Measurements from ENCODE around the gene PLEKHG4B. TPM values are rescaled to one million over a fixed set of nuclear protein-coding genes. Genes with fewer than 3 reads are reported as not detected.
A peak's percentile ranks its signal among the peaks of the same experiment; 100 is the strongest.

Gene PLEKHG4B
- polyA plus RNA-seq, 1 donor (not counting 4 experiments of a cell fraction or from before 2014, with no cell fraction given): not detected

- Histone ChIP-seq H3K9me1 (ENCODE audit: control insufficient read depth, extremely low read depth, insufficient read depth, low read length) (no peaks in the 10 kb centered on the region), H2AFZ (ENCODE audit: control insufficient read depth, low read length) (no peak within 1 kb of the TSS), H3K27me3 (ENCODE audit: control insufficient read depth, extremely low read depth, insufficient read depth, low read length) (peaks cover 46% of the 10 kb centered on the region), H3K9ac (ENCODE audit: control insufficient read depth, extremely low read depth, insufficient read depth, low read length) (no peak within 1 kb of the TSS), H4K20me1 (ENCODE audit: control insufficient read depth, extremely low read depth, insufficient read depth, low read length) (peaks cover 4% of the 10 kb centered on the region), H3K4me3 (ENCODE audit: control insufficient read depth in 2 of 3, extremely low read depth in 1 of 3, insufficient read depth in 2 of 3, low read depth in 1 of 3, low read length in 3 of 3) (no peak within 1 kb of the TSS), H3K36me3 (ENCODE audit: control insufficient read depth in 2 of 2, extremely low read depth in 1 of 2, insufficient read depth in 2 of 2, low read length in 2 of 2) (no peaks in the 10 kb centered on the region), H3K9me3 (ENCODE audit: control insufficient read depth, low read depth, low read length) (no peaks in the 10 kb centered on the region), H3K4me2 (ENCODE audit: control insufficient read depth, extremely low read depth, insufficient read depth, low read depth, low read length) (peak within 1 kb of the TSS; percentile 37), H3K4me1 (ENCODE audit: control insufficient read depth, extremely low read depth, insufficient read depth, low read length) (peaks cover 2% of the 10 kb centered on the region), H3K79me2 (ENCODE audit: control insufficient read depth, insufficient read depth, low read length) (no peaks in the 10 kb centered on the region), H3K27ac (ENCODE audit: control insufficient read depth, insufficient read depth, low read length) (no peak within 1 kb of the TSS)
- FAIRE-seq (no peak), DNase-seq (ENCODE audit: low read depth, low spot score) (no peak)
- dilution Hi-C loops (cut with MboI; ENCODE audit: extremely low pct_ligation_motif_present, low sequenced_read_pairs): no loop called here
- no peak for TF ChIP-seq CTCF (optimal IDR thresholded peaks at IDR 0.05 in 1 of 3, IDR thresholded peaks at IDR 0.05 in 1 of 3, conservative IDR thresholded peaks at IDR 0.05 in 1 of 3; ENCODE audit: extremely low read depth in 1 of 3, insufficient read depth in 2 of 3, low read length in 3 of 3)
- TF ChIP-seq EZH2 (IDR thresholded peaks at IDR 0.05; ENCODE audit: low read length): peak; percentile 78
Measured at GRCh38 chr5:191036-191948, 99.3 kb downstream of the PLEKHG4B start, which contains the start of gene LRRC14B. TSS of gene LRRC14B (plus strand) at chr5:191495. CDS start at chr5:191539, 44 bp downstream.

DNA sequence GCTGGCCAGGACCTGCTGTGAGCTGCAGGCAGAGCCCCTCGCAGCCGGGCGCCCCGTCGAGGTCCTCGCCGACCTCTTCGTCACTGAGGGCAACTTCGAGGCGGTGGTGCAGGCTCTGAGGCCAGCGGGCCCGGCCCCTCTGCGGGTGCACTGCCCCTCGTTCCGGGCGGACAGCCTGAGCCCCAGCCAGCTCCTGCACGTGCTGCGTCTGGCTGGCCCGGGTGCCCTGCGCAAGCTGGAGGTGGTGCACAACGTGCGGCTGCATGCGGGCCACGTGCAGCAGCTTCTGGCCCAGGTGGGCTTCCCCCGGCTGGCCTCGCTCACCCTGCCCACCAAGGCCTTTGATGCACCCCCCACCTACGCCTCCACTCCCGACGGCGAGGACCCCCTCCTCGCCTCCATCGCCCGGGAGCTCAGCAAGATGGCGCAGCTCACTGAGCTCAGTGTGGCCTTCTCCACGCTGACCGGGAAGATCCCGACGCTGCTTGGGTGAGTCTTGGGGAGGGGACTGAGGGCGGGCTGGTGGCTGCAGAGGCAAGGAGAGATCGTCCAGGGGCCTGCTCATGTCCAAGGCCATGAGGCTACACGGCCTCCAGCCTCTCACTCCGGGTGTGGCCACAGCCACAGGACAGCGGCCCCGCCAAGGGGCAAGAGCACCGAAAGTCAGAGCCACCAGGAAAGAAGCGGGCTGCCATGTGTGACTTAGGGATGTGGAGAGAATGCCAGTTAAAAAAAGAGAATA lies 100.2 kb downstream of the PLEKHG4B start:
- Histone ChIP-seq H3K4me1 (ENCODE audit: control insufficient read depth, extremely low read depth, insufficient read depth, low read length) (peaks cover 2% of the 10 kb centered on the region), H3K27ac (ENCODE audit: control insufficient read depth, insufficient read depth, low read length) (no peak overlapping the region), H3K9me3 (ENCODE audit: control insufficient read depth, low read depth, low read length) (no peaks in the 10 kb centered on the region), H3K9ac (ENCODE audit: control insufficient read depth, extremely low read depth, insufficient read depth, low read length) (no peak overlapping the region), H3K27me3 (ENCODE audit: control insufficient read depth, extremely low read depth, insufficient read depth, low read length) (peaks cover 46% of the 10 kb centered on the region), H3K36me3 (ENCODE audit: control insufficient read depth in 2 of 2, extremely low read depth in 1 of 2, insufficient read depth in 2 of 2, low read length in 2 of 2) (no peaks in the 10 kb centered on the region), H3K4me3 (ENCODE audit: control insufficient read depth in 2 of 3, extremely low read depth in 1 of 3, insufficient read depth in 2 of 3, low read depth in 1 of 3, low read length in 3 of 3) (no peak overlapping the region), H4K20me1 (ENCODE audit: control insufficient read depth, extremely low read depth, insufficient read depth, low read length) (peaks cover 4% of the 10 kb centered on the region), H3K9me1 (ENCODE audit: control insufficient read depth, extremely low read depth, insufficient read depth, low read length) (no peaks in the 10 kb centered on the region), H3K79me2 (ENCODE audit: control insufficient read depth, insufficient read depth, low read length) (no peaks in the 10 kb centered on the region), H3K4me2 (ENCODE audit: control insufficient read depth, extremely low read depth, insufficient read depth, low read depth, low read length) (no peak overlapping the region), H2AFZ (ENCODE audit: control insufficient read depth, low read length) (no peak overlapping the region)
- dilution Hi-C loops (cut with MboI; ENCODE audit: extremely low pct_ligation_motif_present, low sequenced_read_pairs): no loop called here
- no peak for FAIRE-seq
- TF ChIP-seq EZH2 (IDR thresholded peaks at IDR 0.05; ENCODE audit: low read length) (no peak), CTCF (optimal IDR thresholded peaks at IDR 0.05 in 1 of 3, IDR thresholded peaks at IDR 0.05 in 1 of 3, conservative IDR thresholded peaks at IDR 0.05 in 1 of 3; ENCODE audit: extremely low read depth in 1 of 3, insufficient read depth in 2 of 3, low read length in 3 of 3) (no peak)
- no peak for DNase-seq (ENCODE audit: low read depth, low spot score)

All from keratinocyte (primary cell).